H9 (cell line): ENCODE results near the gene PCDHGA12. TPM values are rescaled to one million over a fixed set of nuclear protein-coding genes. Genes with fewer than 3 reads are reported as not detected.

ENCODE experiments used
- DNase-seq: peaks from one replicate; pipeline ENCODE4 v3.0.0-alpha.2; 2017
- H2AFZ ChIP-seq: one replicate; pipeline ENCODE4 v1.6.1; 2013; ENCODE audit warnings: mild to moderate bottlenecking, low read length, control low read depth, moderate library complexity
- H2AK5ac ChIP-seq: 2 replicates; pipeline ENCODE4 v1.6.1; 2013; ENCODE audit warnings: low read length, control low read depth, mixed read lengths; ENCODE audit not compliant: insufficient read length
- H2BK120ac ChIP-seq: one replicate; pipeline ENCODE4 v1.6.1; 2013; ENCODE audit warnings: low read depth, mild to moderate bottlenecking, low read length, control low read depth, inconsistent platforms; ENCODE audit not compliant: poor library complexity, severe bottlenecking
- H2BK12ac ChIP-seq: 2 replicates; pipeline ENCODE4 v1.6.1; 2013; ENCODE audit warnings: low read length, control low read depth, mixed read lengths, low read depth; ENCODE audit not compliant: insufficient read length
- H2BK15ac ChIP-seq: 2 replicates; pipeline ENCODE4 v1.6.1; 2013; ENCODE audit warnings: low read depth, low read length, control low read depth
- H2BK20ac ChIP-seq: one replicate; pipeline ENCODE4 v1.6.1; 2013; ENCODE audit warnings: low read depth, mild to moderate bottlenecking, low read length, control low read depth, inconsistent platforms; ENCODE audit not compliant: poor library complexity, severe bottlenecking
- H2BK5ac ChIP-seq: 2 replicates; pipeline ENCODE4 v1.6.1; 2013; ENCODE audit warnings: low read length, control low read depth, mixed read lengths; ENCODE audit not compliant: insufficient read length
- H3K14ac ChIP-seq: 2 replicates; pipeline ENCODE4 v1.6.1; 2013; ENCODE audit warnings: low read length, control low read depth; ENCODE audit not compliant: insufficient read depth
- H3K18ac ChIP-seq: 2 replicates; pipeline ENCODE4 v1.6.1; 2013; ENCODE audit warnings: low read depth, mild to moderate bottlenecking, mixed read lengths, low read length, control low read depth; ENCODE audit not compliant: insufficient read length
- H3K23ac ChIP-seq: 2 replicates; pipeline ENCODE4 v1.6.1; 2013; ENCODE audit warnings: low read length, control low read depth, mixed read lengths, low read depth; ENCODE audit not compliant: insufficient read length
- H3K23me2 ChIP-seq: 2 replicates; pipeline ENCODE4 v1.6.1; 2013; ENCODE audit warnings: low read depth, mild to moderate bottlenecking, mixed read lengths, low read length, control low read depth; ENCODE audit not compliant: insufficient read length, poor library complexity, severe bottlenecking
- H3K27ac ChIP-seq: 2 replicates; pipeline ENCODE4 v1.5.1; 2013; ENCODE audit warnings: low read length, control low read depth, mixed read lengths, low read depth; ENCODE audit not compliant: insufficient read length
- H3K27me3 ChIP-seq: 2 replicates; pipeline ENCODE4 v1.6.1; 2013; ENCODE audit warnings: low read length, control low read depth, inconsistent platforms; ENCODE audit not compliant: insufficient read depth
- H3K4ac ChIP-seq: 2 replicates; pipeline ENCODE4 v1.6.1; 2013; ENCODE audit warnings: low read depth, mild to moderate bottlenecking, control low read depth, inconsistent platforms, low read length, moderate library complexity
- H3K4me1 ChIP-seq: 2 replicates; pipeline ENCODE4 v1.6.1; 2013; ENCODE audit warnings: low read length, control low read depth, inconsistent platforms; ENCODE audit not compliant: insufficient read depth
- H3K4me2 ChIP-seq: 2 replicates; pipeline ENCODE4 v1.6.1; 2013; ENCODE audit warnings: low read length, control low read depth, mixed read lengths; ENCODE audit not compliant: insufficient read length, insufficient read depth
- H3K56ac ChIP-seq: 2 replicates; pipeline ENCODE4 v1.6.1; 2013; ENCODE audit warnings: low read depth, mild to moderate bottlenecking, mixed read lengths, low read length, control low read depth; ENCODE audit not compliant: insufficient read length
- H3K79me1 ChIP-seq: 2 replicates; pipeline ENCODE4 v1.6.1; 2013; ENCODE audit warnings: low read depth, mild to moderate bottlenecking, moderate library complexity, low read length, control low read depth, inconsistent platforms; ENCODE audit not compliant: insufficient read depth, poor library complexity, severe bottlenecking
- H3K79me2 ChIP-seq: 2 replicates; pipeline ENCODE4 v1.6.1; 2013; ENCODE audit warnings: low read length, control low read depth, inconsistent platforms; ENCODE audit not compliant: insufficient read depth
- H3K9ac ChIP-seq: 2 replicates; pipeline ENCODE4 v1.6.1; 2013; ENCODE audit warnings: low read length, control low read depth, mixed read lengths; ENCODE audit not compliant: insufficient read length; ENCODE audit errors: extremely low read depth
- H3K9me3 ChIP-seq: one replicate; pipeline ENCODE4 v1.6.1; 2013; ENCODE audit warnings: low read depth, low read length, inconsistent platforms; ENCODE audit not compliant: control insufficient read depth
- H3T11ph ChIP-seq: one replicate; pipeline ENCODE4 v1.6.1; 2013; ENCODE audit warnings: mild to moderate bottlenecking, low read length, control low read depth, inconsistent platforms
- H4K20me1 ChIP-seq: one replicate; pipeline ENCODE4 v1.6.1; 2013; ENCODE audit not compliant: control insufficient read depth, insufficient read length, insufficient read depth
- H4K5ac ChIP-seq: 2 replicates; pipeline ENCODE4 v1.6.1; 2013; ENCODE audit warnings: low read depth, mild to moderate bottlenecking, mixed read lengths, low read length, control low read depth; ENCODE audit not compliant: insufficient read length
- H4K8ac ChIP-seq: replicated peaks from 2 replicates; pipeline ENCODE4 v1.6.1; 2013; ENCODE audit warnings: low read length, control low read depth, mixed read lengths, low read depth; ENCODE audit not compliant: insufficient read length
- H4K91ac ChIP-seq: 2 replicates; pipeline ENCODE4 v1.6.1; 2013; ENCODE audit warnings: low read depth, mild to moderate bottlenecking, moderate library complexity, mixed read lengths, low read length, control low read depth; ENCODE audit not compliant: insufficient read length
- H3K27ac Mint-ChIP-seq, 3 experiments: 2 replicates in 2 of 3; 3 replicates in 1 of 3; pipeline ENCODE4 v1.8.0; 2020 to 2021; ENCODE audit warnings: mixed read lengths in 3 of 3, mild to moderate bottlenecking in 1 of 3, moderate library complexity in 1 of 3
- H3K27me3 Mint-ChIP-seq: 2 replicates; pipeline ENCODE4 v1.8.0; 2021; ENCODE audit warnings: low read depth, mild to moderate bottlenecking, moderate library complexity, mixed read lengths
- H3K36me3 Mint-ChIP-seq, 3 experiments: 2 replicates in 2 of 3; 3 replicates in 1 of 3; pipeline ENCODE4 v1.8.0; 2020 to 2021; ENCODE audit warnings: low read depth in 3 of 3, mixed read lengths in 3 of 3; ENCODE audit not compliant: insufficient read depth in 1 of 3
- H3K4me1 Mint-ChIP-seq, 2 experiments: 2 replicates each; pipeline ENCODE4 v1.8.0; 2020; ENCODE audit warnings: mixed read lengths in 2 of 2
- H3K4me3 Mint-ChIP-seq, 2 experiments: 2 replicates in 1 of 2; 3 replicates in 1 of 2; pipeline ENCODE4 v1.8.0; 2020 to 2021; ENCODE audit warnings: mild to moderate bottlenecking in 2 of 2, mixed read lengths in 2 of 2, moderate library complexity in 1 of 2
- H3K9me3 Mint-ChIP-seq, 2 experiments: 2 replicates in 1 of 2; 3 replicates in 1 of 2; pipeline ENCODE4 v1.8.0; 2020; ENCODE audit warnings: mild to moderate bottlenecking in 2 of 2, mixed read lengths in 2 of 2, moderate library complexity in 1 of 2
- WGBS: extraction: QIAGEN DNeasy Blood & Tissue Kit; methylation state at CpG from one replicate; pipeline ENCODE4 v1.1.7; 2013; ENCODE audit warnings: missing lambda C conversion rate, low lambda C conversion rate, mixed read lengths; ENCODE audit not compliant: insufficient read length; ENCODE audit errors: extremely low coverage; 5-methylcytosine and 5-hydroxymethylcytosine counted together
- total RNA-seq: library from RNA; stranded (reverse); gene quantifications from 2 replicates; pipeline ENCODE4 v1.2.1, GENCODE V29; 2021
- TF ChIP-seq, protein P1 (sequence below): fragments of 200-600 bp; sonication (generic); conservative IDR thresholded peaks from 3 replicates; pipeline ENCODE4 v1.8.0; 2021; ENCODE audit warnings: antibody characterized with exemption, mild to moderate bottlenecking

The PCDHGA12 gene
- total RNA-seq, 1 experiment from 2014 or later, result 1.3 TPM

DNA sequence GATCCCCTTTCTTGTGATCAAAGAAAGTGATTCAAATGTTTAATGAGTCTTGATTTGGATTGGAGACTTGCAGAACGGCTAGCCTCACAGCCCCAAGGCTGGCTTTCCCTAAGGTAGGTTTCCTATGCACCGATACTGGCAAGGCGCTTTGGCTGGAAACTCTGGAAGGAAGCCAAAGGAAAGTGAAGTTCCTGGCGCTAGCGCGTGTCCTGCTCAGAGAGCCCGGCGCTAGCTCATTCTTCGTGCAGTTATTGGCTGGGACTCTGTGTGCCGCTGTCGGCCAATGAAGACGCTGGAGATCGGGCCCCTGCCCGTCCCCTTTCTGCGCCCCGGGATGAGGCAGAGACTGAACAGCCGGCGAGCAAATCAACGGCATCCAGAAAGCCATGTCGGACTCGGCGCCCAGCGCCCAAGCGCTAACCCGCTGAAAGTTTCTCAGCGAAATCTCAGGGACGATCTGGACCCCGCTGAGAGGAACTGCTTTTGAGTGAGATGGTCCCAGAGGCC, 45.4 kb downstream of the PCDHGA12 start, which contains the start of gene PCDHGC3:
TSS of gene PCDHGC3 (plus strand) at position 342 of the 507 bp plus-strand sequence. CDS start at position 493, 151 bp downstream.
- peaks cover 5% of the 10 kb centered on the region for H3K9me3 ChIP-seq
- H3K4me3 Mint-ChIP-seq, result peak within 1 kb of the TSS; percentile 92 to 97
- no peak within 1 kb of the TSS for H2BK120ac ChIP-seq
- H2BK20ac ChIP-seq, result no peak within 1 kb of the TSS
- no peak within 1 kb of the TSS for H3K23ac ChIP-seq
- peaks cover 0 to 23% of the 10 kb centered on the region in 2 experiments; a peak in 4 of 5 replicates for H3K9me3 Mint-ChIP-seq
- DNase-seq, result peak; percentile 94
- no peak within 1 kb of the TSS for H2BK15ac ChIP-seq
- H3K23me2 ChIP-seq, result peaks cover 17% of the 10 kb centered on the region
- peaks cover 15% of the 10 kb centered on the region for H3K27me3 ChIP-seq
- H3K4me2 ChIP-seq, result peak within 1 kb of the TSS; percentile 95
- no peak within 1 kb of the TSS for H2AK5ac ChIP-seq
- H3K4me1 Mint-ChIP-seq, result peaks cover 23 to 30% of the 10 kb centered on the region in 2 experiments
- peak within 1 kb of the TSS; percentile 75 to 95 (median 81) for H3K27ac Mint-ChIP-seq
- no peaks in the 10 kb centered on the region for H3K79me1 ChIP-seq
- H3K56ac ChIP-seq, result no peak within 1 kb of the TSS
- H3K36me3 Mint-ChIP-seq, result peaks cover 0 to 21% (median 8%) of the 10 kb centered on the region in 3 experiments; a peak in 4 of 7 replicates
- H3T11ph ChIP-seq, result no peak within 1 kb of the TSS
- H3K27me3 Mint-ChIP-seq, result peaks cover 33% of the 10 kb centered on the region
- TF ChIP-seq, protein P1, sequence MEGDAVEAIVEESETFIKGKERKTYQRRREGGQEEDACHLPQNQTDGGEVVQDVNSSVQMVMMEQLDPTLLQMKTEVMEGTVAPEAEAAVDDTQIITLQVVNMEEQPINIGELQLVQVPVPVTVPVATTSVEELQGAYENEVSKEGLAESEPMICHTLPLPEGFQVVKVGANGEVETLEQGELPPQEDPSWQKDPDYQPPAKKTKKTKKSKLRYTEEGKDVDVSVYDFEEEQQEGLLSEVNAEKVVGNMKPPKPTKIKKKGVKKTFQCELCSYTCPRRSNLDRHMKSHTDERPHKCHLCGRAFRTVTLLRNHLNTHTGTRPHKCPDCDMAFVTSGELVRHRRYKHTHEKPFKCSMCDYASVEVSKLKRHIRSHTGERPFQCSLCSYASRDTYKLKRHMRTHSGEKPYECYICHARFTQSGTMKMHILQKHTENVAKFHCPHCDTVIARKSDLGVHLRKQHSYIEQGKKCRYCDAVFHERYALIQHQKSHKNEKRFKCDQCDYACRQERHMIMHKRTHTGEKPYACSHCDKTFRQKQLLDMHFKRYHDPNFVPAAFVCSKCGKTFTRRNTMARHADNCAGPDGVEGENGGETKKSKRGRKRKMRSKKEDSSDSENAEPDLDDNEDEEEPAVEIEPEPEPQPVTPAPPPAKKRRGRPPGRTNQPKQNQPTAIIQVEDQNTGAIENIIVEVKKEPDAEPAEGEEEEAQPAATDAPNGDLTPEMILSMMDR, result peak; percentile 31; the same call in 2 of the 3 replicates
- H3K4ac ChIP-seq, result no peak within 1 kb of the TSS
- no peak within 1 kb of the TSS for H3K18ac ChIP-seq
- H3K9ac ChIP-seq, result peak within 1 kb of the TSS; percentile 42
- WGBS, result no CpG with 5 or more reads among the region's 28 CpGs
- no peak within 1 kb of the TSS for H2BK5ac ChIP-seq
- no peak within 1 kb of the TSS for H4K5ac ChIP-seq
- no peak within 1 kb of the TSS for H2AFZ ChIP-seq
- H3K27ac ChIP-seq, result no peak within 1 kb of the TSS
- H4K20me1 ChIP-seq, result no peaks in the 10 kb centered on the region
- no peak within 1 kb of the TSS for H4K91ac ChIP-seq
- H4K8ac ChIP-seq, result no peak within 1 kb of the TSS
- H3K79me2 ChIP-seq, result no peaks in the 10 kb centered on the region
- H3K14ac ChIP-seq, result peak within 1 kb of the TSS; percentile 54; the same call in 1 of the 2 replicates
- 0 out of 2 replicates have a peak, but pooled peaks cover 2% of the 10 kb centered on the region for H3K4me1 ChIP-seq
- no peak within 1 kb of the TSS for H2BK12ac ChIP-seq
